Skin epidermis (tissue), 12 donors: ENCODE results near the gene SLIT1.

Experiments
- H3K27ac ChIP-seq, 21 experiments: fragments of 200-600 bp; sonication (generic) in 11 of 21; one replicate each; pipeline ENCODE4 v1.5.0; 2020; ENCODE audit warnings: mild to moderate bottlenecking in 3 of 21, inconsistent platforms in 2 of 21, moderate library complexity in 2 of 21
- H3K4me3 ChIP-seq, 7 experiments: fragments of 200-600 bp; sonication (generic) in 2 of 7; one replicate each; pipeline ENCODE4 v1.5.0; 2020; ENCODE audit warnings: inconsistent platforms in 2 of 7, mild to moderate bottlenecking in 2 of 7, moderate library complexity in 1 of 7

Gene SLIT1

DNA sequence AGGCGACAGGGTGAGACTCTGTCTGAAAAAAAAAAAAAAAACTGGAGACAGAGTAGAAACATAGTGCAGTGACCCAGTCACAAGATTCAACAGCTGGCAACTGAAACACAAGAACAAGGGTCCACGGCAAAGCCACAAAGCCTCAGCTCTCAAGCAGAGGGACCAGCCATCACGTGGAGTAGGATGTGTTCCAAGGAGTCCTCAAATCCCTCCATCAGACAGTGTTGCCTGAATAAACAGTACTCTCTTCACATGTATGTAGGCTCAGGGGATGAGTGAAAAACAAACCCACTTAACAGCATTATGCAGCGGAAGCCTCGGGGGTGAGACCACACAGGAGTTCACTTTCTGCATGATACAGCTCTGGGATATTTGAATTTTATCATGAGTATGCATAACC is 62.0 kb downstream of the SLIT1 start:
- no peak overlapping the region for H3K4me3 ChIP-seq
- H3K27ac ChIP-seq = no peak overlapping the region

DNA sequence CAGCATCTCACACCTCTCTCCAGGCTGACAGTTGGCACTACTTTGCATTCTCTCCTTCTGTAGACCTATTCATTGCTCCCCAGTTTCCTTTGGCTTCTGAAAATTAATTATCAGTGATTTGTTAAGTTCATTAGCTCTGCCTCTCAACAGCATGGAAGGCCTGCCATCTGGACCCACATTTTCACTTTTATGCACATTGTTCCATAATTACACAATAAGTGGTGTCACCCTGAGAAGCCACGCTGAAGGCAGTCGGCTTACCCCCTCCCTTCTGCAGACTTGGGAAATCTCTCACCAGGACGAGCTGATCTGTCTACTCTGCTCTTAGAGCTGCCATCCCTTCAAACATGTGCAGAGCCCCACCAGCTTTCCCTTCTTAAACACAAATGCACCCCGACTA is 64.7 kb downstream of the SLIT1 start:
- Histone ChIP-seq H3K4me3 (no peak overlapping the region), H3K27ac (no peak overlapping the region)

- H3K27ac ChIP-seq = no peak overlapping the region
These were observed 65.4 kb downstream of the SLIT1 start for GRCh38 chr10:97120370-97120769.

GRCh38 chr10:97119058-97119745 is 66.6 kb downstream of the SLIT1 start:
- Histone ChIP-seq H3K27ac (no peak overlapping the region), H3K4me3 (no peak overlapping the region)

More at GRCh38 chr10:97120370-97120769, 65.4 kb downstream of the SLIT1 start:
- H3K4me3 ChIP-seq = no peak overlapping the region

- Histone ChIP-seq H3K4me3 (no peak overlapping the region), H3K27ac (no peak overlapping the region)
These were observed 68.4 kb downstream of the SLIT1 start for GRCh38 chr10:97117372-97117771.

GRCh38 chr10:97116462-97117162 is 69.1 kb downstream of the SLIT1 start:
- Histone ChIP-seq H3K27ac (no peak overlapping the region), H3K4me3 (no peak overlapping the region)

DNA sequence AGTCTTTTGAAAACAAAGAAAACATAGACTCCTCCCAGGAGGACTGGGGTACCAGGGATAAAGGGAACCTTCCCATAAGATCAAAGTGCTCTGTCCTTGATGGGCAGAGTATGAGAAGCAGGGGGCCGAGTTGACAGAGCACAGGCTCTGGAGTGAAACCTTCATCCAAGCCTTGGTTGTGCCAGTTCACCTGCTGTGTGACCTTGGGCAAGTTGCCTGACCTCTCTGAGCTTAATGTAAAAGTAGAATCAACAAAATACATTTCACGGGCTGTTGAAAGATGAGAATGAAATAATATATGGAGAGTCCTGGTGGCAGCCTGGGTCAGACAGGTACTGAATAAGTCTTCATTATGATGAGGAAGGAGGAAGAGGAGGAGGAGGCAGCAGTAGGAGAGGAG is 69.9 kb downstream of the SLIT1 start:
- no peak overlapping the region for H3K4me3 ChIP-seq

GRCh38 chr10:97111615-97112014 is 74.1 kb downstream of the SLIT1 start:
- no peak overlapping the region for H3K27ac ChIP-seq

More for the DNA sequence above, 69.9 kb downstream of the SLIT1 start:
- no peak overlapping the region for H3K27ac ChIP-seq

DNA sequence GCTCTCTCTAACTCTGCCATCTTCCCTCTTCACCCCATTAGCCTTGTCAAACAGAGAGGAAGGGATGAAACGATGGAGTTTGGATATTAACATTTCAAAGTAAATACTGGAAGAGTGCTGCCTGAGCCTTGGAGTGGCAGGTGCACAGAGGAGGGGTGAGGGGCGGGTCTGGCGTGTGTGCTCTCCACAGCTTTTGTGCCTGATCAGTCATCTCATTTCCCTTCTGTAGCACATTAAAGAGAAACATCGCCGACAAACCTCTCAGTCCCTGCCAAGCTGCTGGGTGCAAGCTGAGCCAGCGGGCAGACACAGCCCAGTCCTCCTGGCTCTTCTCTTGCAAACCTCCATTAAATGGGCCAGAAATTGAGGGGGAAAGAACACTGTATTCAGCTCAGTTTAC is 76.2 kb downstream of the SLIT1 start:
- Histone ChIP-seq H3K4me3 (no peak overlapping the region), H3K27ac (no peak overlapping the region)

More at GRCh38 chr10:97111615-97112014, 74.1 kb downstream of the SLIT1 start:
- H3K4me3 ChIP-seq = no peak overlapping the region

GRCh38 chr10:97107551-97107950 is 78.2 kb downstream of the SLIT1 start:
- no peak overlapping the region for H3K27ac ChIP-seq
- H3K4me3 ChIP-seq = no peak overlapping the region

DNA sequence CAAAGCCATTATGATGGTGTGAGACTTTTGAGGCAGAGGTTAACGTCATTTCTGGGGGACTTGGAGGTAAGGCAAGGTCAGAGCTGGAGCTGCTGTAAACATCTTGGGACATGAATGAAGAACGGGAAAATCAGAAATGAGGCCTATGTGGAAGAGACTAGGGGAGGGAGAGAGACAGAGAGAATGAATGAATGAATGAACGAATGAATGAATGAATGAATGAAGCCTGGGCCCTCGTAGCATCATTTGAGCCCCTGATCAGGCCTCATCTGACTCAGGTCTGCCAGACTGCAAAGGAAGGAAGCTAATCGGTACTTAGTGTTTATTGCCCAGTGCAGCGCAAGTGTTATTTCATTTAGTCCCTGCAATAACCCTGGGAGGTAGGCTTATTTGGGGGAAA is 79.6 kb downstream of the SLIT1 start:
- H3K27ac ChIP-seq = no peak overlapping the region

GRCh38 chr10:97105303-97105702 is 80.5 kb downstream of the SLIT1 start:
- Histone ChIP-seq H3K27ac (no peak overlapping the region), H3K4me3 (no peak overlapping the region)

More for the DNA sequence above, 79.6 kb downstream of the SLIT1 start:
- no peak overlapping the region for H3K4me3 ChIP-seq

DNA sequence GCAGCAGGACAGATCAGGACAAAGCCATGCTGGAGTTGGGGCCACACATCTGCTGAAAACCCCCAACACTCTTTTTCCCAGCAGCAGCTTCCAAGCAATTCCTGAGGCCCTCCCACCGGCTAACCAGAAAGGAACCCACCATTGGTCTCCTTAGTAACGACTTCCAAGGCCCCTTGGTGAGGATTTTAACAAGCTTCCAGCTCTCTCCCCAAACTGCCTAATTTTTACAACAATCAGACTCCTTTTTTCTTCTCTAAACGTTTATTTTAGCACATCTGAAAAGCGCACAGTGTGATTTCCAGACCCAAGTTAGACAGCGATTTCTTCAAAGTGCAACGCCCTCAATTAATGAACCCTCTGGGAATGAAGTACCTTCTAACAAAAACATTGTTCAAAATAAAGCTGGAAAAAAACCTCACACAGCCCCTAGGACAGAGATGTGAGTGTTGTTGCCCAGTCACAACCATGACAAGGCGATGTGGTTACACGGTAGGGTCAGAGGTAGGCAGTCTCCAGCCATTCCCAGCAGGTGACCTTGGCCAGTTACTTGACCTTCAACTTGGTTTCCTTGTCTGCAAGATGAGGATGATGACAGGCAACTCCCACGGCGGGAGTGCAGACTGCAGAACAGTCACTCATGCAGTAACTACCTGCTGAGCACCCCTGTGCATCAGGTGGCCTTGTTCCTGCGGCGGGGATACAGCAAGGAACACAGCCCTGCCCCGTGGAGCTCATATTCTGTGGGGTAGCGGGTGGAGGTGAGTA is 82.3 kb downstream of the SLIT1 start:
- Histone ChIP-seq H3K27ac (no peak overlapping the region), H3K4me3 (no peak overlapping the region)

DNA sequence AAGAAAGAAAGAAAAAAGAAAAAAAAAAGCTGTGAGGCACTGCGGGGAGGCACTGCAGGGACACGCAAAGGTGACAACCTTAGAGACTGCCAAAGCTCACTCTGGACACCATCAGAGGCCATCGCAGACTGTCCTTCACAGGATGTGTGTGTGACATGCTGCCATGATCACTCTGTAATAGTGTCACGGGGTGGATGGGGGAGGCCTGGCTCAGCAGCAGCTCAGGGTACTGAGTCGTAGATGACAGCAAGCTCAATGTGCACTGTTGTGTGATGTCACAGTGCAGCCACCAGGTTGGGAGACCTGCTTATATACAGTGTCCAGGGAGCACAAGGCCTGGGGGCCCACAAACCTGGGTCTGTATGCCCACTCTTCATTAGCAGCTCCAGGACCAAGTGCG is 83.3 kb downstream of the SLIT1 start:
- Histone ChIP-seq H3K27ac (no peak overlapping the region), H3K4me3 (no peak overlapping the region)

GRCh38 chr10:97101166-97101940 is 84.4 kb downstream of the SLIT1 start:
- Histone ChIP-seq H3K4me3 (no peak overlapping the region), H3K27ac (no peak overlapping the region)

DNA sequence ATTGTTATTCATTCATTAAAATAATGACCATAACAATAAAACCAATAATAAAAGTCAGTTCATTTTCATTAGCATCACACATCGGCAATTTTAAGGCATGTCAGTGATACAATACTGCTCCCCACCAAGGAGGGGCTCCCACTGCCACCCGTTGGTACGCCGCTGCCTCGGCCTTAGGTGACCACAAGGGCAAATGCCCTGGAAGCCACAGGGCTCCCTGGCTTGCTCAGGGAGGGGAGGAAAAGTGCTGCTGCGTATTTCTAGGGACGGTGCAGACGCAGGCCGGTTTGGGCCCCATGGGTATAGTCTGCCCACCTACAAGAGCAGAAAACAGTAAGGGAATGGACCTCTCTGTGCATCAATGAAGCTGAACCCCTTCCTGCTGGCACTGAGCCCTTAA is 85.1 kb downstream of the SLIT1 start:
- H3K4me3 ChIP-seq = no peak overlapping the region
- no peak overlapping the region for H3K27ac ChIP-seq

DNA sequence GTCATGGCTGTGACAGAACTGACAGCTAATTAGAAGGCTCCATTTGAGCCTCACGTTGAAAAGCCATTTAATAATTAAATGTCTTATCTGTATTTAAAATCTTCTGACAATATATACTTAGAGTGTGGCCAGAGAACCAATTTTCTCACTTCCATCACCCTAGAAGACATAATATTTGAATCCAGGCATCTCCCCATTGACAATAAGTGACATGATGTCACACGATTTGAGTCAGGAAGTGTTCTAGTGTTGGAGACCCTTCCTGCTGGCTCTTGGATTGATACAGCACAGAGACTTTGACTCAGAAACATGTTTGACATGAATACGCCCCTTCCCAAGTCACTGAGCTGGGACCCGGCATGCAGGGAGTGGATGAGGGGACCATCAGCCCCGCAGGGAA is 85.9 kb downstream of the SLIT1 start:
- no peak overlapping the region for H3K27ac ChIP-seq
- no peak overlapping the region for H3K4me3 ChIP-seq

DNA sequence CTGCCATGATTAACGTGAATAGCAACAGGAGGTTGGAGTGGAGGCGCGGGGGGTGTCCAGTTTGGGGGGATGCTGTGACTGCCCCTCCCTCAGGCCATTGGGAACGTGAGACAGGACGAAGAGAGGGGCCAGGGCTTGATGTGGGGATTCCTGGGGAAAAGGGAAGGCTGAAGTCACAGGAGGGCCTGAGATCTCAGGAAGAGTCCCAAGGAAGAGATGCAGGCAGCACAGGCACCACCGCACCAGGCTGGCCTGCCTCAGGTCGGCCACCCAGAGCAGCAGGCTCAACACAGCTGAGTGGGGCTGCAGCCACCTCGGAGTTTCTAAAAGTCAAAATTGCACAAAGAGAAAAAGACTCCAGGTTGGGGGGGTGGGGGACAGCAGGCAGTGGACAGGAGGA is 86.7 kb downstream of the SLIT1 start:
- no peak overlapping the region for H3K27ac ChIP-seq

GRCh38 chr10:97097084-97097433 is 88.7 kb downstream of the SLIT1 start:
- Histone ChIP-seq H3K4me3 (no peak overlapping the region), H3K27ac (no peak overlapping the region)

More for the DNA sequence above, 86.7 kb downstream of the SLIT1 start:
- no peak overlapping the region for H3K4me3 ChIP-seq
